ENCODE data around the gene SNX15.
A peak's percentile ranks its signal among the peaks of the same experiment; 100 is the strongest.
"Not testable (repeated sequence)": the region's sequence is repeated elsewhere in the genome, so short reads cannot be mapped to it uniquely, and the experiment has no call there.

SNX15 gene

DNA sequence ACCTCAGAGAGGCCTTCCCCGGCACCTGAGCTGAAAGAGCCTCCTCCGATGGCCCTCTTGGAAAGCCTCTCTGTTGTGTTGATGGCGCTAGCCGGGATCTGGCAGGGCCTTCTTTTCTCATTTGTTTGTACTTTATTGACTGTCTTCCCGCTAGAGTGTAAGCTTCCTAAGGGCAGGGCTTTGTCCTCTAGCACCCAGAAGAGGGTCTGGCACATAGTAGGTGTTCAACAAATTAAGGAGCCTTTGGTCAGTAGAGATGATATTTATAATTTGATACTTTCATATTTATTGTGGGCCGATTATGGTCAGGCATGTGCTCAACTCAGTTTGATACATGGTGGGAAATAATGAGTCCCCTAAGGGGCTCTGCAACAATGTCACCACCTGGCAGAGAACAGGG, 9.3 kb upstream of the SNX15 start:
- DNase-seq, result no peak

DNA sequence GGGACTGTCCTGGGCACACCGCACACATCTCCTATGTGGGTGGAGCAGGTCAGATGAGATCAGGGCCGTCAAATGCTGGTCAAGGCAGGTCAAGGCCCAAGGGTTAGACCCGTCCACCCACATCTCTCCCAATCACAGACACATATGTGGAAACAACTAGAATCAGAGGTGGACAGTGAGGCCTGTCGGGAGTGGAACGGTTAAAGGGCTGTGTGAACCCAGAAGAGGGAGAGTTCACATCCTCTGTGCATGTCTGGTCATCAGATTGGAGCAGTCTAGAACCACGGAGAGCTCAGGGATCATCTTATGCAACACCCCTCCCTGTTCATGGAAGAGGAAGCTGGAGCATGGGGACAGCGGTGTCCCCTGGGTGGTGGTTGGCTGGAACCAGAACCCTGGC, 7.4 kb upstream of the SNX15 start:
- no peak for DNase-seq

DNA sequence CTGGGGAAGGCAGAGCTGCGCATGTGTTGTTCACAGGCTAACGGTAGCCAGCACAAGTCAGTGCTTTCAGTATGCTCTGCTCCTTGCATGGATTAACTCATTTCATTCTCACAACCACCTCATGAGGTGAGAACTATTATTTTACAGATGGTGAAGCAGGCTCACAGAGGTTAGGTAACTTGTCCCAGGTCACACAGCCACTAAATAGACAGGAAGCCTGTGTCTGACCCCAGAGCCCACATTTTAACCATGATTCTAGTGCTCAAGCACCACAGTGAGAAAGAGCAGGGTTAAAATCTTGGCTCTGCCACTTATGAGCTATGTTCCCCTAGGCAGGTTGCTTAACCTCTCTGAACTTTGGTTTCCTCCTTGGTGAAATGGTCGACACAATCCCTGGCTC, 6.2 kb upstream of the SNX15 start:
- DNase-seq, result no peak

DNA sequence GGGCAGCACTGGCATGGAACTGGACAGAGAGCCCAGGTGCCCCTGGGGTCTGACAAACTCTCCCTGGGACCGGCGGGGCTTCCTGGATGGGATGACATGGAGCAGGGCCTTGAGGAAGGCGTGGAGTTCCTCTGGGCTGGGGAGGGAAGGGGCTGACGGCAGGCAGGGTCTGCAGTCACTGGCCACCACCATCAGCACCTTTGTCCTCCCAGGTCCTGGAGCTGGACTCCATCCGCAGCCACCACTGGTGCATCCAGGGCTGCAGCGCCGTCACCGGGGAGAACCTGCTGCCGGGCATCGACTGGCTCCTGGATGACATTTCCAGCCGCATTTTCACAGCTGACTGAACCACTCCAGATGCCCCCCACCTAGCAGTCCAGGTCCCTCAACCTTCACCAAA, 5.7 kb upstream of the SNX15 start:
- DNase-seq, result no peak

DNA sequence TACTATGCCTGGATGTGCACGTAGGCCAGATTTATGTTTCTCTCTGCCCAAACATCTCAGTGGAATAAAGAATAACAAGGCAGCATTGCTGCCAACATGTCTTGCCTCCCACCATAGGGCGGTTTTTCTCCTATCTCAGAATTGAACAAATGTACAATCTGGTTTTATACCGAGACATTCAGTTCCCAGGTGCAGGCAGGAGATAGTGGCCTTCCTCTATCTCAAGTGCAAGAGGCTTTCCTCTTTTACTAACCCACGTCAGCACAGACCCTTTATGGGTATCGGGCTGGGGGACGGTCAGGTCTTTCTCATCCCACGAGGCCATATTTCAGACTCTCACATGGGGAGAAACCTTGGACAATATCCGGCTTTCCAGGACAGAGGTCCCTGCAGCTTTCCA, 3.7 kb upstream of the SNX15 start:
- DNase-seq, result not testable (repeated sequence)

DNA sequence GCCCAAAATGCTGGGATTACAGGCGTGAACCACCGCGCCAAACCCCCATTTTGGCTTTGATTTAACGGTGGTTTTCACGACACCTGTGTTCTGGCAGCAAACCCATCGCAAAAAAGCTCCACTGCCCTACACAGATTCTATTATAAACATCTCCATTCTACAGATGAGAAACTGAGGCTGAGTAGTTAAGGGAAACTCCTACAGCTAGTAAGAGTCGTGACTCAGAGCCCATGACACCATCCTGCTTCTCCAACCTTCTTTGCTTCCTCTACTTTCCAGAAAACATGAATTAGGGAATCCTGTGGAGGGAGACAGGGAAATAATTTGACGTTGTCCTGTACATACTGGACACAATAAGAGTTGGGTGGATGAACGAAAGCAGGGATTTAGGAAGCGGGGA, 429 bp upstream of the SNX15 start:
- no peak for DNase-seq

DNA sequence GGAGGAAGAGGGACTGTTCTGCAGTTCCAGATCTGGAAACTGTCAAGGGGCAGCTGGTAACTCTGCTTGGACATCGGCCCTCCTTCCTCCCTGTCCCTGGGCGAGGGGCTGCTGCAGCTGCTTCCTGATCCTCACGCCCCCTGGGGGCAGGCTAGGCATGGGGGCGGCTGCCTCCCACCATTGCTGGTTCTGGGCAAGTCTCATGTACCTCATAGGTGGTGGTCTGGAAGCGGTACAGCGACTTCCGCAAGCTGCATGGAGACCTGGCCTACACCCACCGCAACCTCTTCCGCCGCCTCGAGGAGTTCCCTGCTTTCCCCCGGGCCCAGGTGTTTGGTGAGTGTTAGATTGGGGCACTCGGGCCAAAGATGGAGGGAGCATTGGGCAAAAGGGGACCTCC, 5.0 kb downstream of the SNX15 start:
- DNase-seq, result no peak

DNA sequence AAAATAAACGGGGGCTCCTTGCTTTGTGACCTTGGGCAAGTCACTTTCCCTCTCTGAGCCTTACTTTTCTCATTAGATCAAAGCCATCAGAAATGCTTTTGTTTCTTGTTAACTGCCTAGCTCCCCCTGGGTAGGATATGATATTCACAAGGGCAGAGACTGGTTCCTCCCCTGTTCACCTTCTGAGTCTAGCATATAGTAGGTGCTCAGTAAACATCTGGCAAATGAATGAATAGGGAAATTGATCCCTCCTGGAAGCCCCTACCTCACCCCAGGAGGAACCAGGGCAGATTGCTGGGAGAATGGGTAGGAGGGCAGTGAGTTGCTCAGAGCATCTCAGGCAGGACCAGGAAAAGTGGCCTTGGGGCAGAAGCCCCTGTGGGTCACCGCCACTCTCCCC, 7.2 kb downstream of the SNX15 start:
- no peak for DNase-seq

DNA sequence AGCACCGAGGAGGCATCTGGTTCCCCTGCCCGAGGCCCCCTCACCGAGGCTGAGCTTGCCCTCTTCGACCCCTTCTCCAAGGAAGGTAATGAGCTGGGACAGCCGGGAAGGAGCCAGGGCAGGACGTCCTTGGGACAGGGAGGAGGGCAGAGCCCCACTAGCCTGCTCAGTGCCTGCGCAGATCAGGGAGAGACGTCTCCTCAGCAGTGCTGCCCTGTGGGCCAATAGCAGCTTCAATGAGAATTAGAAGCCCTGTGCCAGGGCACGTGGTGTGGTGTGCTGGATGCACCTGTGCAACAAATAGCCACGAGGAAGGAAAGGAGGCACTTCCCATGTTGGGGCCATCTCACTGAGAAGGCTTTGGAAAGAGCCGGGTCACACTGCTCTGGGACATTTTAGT, 8.3 kb downstream of the SNX15 start:
- no peak for DNase-seq

DNA sequence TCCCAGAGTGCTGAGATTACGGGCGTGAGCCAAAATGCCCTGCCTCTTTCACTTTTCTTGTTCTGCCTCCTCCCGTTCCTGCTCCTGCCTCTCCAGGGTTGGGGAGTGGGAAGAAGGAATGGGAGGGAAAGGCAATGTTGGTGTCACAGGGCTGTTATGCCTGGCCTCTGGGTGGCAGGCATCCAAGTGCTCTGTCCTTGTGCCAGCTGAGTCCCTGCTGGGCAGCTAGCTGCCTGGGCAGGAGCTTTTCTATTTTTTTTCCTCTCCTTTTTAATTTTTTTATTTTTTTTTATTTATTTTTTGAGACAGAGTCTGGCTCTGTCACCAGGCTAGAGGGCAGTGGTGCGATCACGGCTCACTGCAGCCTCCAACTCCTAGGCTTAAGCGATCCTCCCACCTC, 9.7 kb downstream of the SNX15 start:
- no peak for DNase-seq

DNA sequence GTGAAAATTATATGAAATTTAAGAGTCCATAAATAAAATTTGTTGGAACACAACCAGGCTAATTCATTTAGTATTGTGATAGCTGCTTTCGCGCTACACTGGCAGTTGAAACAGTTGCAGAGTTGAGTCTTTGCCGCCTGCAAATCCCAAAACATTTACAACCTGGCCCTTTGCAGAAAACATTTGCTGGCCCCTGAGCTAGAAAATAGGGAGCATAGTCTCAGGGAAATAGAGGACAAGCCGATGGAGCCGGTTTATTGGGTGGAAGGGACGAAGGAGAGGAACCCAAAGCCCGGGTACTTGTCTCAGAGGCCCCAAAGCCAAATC, 13.2 kb downstream of the SNX15 start:
- no peak for DNase-seq

DNA sequence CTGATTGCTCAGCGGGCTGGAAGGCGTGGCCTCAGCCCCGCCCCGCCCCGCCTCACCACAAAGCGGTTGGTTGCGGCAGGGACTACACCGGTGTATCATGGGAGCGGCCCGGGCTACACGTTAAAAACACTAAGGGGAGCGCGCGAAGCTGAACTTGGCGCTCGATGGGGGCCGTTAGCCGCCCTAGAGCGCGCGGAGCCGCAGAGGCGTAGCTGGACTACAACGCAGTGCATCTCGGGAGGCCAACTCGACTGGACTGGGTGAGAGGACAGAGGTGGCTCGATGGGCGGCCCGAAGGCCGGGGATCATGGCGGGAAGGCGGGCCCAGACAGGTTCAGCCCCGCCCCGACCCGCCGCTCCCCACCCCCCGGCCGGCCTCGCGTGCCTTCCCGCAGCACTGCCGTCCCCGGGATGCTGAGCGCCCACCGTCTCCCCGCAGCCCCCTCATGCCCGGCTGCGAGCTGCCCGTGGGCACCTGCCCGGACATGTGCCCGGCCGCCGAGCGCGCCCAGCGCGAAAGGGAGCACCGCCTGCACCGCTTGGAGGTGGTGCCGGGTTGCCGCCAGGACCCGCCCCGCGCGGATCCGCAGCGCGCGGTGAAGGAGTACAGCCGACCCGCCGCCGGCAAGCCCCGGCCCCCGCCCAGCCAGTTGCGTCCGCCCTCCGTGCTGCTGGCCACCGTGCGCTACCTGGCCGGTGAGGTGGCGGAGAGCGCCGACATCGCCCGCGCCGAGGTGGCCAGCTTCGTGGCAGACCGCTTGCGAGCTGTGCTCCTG, 13.8 kb downstream of the SNX15 start, which contains the start of gene SAC3D1:
Gene SAC3D1, plus strand, starts transcription at position 364 of the 776 bp plus-strand sequence. Its CDS starts 83 bp downstream, at position 447.
- DNase-seq, result peak; percentile 93 to 94

DNA sequence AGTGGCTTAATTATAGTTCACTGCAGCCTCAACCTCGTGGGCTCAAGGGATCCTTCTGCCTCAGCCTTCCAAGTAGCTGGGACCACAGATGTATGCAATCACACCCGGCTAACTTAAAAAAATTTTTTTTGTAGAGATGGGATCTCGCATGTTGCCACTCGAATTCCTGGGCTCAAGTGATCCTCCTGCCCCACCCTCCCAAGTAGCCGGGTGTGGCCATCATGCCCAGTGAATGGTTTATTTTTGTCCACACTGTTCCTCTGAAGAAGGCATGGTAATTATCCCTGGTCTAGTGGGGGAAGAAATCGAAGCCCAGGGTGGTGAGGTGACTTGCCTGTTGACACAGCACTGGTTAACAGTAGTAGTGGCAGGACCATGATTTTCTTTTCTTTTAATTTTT, 15.7 kb downstream of the SNX15 start:
- no peak for DNase-seq

DNA sequence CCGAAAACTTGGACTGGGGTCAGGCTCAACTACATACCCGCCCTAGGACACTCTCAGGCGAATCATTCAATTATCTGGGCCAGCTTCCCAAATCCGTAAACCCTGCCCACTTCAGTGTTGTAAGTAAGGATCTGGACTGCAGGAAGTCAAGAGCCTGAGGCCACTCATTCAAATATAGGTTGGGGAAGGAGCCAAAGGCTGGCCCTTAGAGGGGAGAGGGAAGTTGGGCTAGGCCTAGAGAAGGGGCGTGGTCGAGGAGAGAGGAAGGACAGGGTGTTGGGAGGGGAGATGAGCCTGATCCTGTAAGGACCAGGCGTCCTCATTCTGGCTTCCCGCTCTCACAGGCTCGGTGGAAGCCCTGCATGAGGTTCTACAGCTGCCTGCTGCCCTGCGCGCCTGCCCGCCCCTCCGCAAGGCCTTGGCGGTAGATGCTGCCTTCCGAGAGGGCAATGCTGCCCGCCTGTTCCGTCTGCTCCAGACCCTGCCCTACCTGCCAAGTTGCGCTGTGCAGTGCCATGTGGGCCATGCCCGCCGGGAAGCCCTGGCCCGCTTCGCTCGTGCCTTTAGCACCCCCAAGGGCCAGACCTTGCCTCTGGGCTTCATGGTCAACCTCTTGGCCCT, 16.8 kb downstream of the SNX15 start:
- DNase-seq, result no peak

DNA sequence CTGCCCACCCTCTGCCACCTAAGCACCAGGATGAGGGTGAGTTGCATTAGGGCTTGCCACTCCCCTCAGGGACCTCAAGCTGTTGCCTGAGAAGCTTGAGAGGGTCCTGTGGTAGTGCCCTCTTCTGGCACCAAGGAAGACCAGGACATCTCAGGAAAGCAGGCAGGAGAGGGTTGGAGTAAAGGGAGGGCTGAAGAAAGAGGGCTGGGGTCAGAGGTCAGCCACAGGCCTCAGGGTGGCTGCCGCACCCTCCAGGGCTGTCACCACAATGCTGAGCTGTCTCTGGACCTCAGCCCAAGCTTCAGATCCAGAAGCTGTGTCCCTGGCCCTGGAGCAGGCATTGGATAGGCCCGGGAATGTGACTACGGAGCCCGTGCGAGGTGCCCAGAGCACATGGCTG, 17.8 kb downstream of the SNX15 start:
- no peak for DNase-seq

DNA sequence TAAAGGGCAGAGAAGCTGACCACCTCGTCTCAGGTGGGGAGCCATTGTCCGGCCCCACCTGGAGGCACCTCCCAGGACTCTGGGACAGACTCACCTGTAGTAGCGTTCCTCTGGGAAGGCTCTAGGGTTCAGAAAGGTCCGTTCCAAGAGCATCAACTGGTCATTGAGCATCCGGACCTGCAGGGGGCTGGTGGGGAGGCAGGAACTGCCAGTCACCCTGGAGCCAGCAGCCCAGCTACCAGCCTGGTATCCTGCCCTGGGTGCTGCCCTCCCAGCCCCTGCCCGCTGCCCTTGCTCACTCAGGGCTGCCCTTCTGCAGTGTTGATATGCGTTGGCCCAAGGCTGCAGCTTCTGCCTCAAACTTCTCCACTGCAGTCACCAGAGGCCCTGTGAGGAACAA, 18.5 kb downstream of the SNX15 start:
- DNase-seq, result no peak

DNA sequence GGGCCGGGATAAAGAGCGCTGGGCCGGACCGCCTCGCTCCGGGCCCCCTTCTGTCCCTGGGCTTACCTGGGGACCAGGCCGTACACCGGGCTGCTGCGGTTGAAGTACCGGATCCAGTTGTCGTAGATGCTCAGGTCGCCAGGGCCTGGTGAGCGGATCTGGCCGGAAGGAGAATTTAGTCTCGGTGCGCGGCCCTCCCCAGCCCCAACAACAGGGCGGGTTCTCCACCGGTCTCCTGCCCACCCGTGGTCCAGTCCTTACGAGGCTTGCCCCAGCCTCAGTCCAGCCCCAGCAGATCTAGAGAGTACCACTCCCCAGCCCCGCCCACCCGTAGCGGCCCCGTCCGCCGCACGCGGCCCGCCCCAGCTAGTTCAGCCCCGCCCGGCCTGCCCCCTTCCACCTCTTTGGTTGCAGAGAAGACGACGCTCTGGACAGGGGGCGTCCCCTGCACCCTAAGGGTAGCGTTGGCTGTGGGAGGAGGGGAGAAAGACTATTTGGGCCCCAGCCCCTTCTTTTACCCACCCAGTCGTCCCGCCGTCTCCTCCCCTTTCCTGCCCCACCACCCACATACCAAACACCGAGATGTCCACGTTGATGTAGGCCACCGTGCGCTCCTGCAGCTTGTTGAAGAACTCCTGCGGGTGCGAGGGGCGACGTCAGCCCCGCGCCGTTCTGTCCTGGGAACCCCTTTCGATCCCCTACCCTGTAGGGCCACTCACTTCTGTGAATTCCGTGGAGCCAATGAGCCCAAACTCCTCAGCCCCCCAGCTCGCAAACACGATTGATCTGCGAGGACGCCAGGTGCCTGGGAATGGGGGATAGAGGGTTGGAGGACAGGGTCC, 20.6 kb downstream of the SNX15 start:
- peak; percentile 38 to 50 for DNase-seq

DNA sequence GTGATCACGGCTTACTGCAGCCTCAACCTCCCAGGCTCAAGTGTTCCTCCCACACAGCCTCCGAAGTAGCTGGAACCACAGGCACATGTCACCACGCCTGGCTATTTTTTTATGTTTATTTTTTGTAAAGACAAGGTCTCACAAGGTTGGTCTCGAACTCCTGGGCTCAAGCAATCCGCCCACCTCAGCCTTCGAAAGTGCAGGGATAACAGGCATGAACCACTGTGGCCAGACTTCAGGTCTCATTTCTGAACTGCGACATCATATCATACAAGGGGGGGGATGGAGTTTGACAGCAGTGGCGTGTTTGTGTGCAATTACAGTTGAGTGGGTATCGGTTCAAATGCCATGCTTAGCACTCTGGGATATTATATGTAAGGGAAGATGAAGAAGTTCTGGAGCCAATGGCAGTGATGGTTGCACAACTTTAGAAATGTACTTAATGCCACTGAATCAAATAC, 24.2 kb downstream of the SNX15 start:
- peak in 1 of 2 experiments; percentile 34 for DNase-seq

DNA sequence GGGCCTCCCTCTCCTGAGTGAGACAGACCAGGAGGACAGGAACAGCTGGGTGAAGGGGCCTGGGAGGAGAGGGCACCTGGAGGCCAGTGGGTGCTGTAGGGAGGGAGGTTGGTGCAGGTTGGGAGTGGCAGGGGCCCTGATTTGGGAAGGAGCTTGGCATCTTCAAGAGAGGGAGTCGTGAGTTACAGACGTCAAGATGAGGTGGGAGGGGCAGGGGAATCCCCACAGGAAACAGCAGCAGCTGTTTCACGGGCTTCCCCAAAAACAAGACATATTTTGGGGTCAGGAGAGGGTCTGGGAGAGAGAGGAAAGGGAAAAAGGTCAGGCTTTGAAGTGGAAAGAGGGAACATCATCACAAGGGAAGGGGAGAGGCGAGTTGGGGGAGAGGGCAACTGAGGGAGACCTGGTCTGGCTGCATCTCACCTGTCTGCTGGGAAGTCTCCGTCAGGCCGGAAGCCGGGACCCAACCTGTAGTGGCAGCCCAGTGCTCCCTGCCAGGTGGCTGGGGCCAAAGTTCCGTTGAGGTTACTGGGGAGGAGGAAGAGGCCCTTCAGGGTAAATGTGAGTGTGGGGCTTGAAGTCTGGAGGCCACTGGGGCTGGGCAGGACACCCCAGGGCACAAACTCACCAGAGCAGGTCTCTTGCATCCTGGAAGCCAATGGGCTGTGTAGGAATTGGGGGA, 26.7 kb downstream of the SNX15 start:
- DNase-seq, result no peak

DNA sequence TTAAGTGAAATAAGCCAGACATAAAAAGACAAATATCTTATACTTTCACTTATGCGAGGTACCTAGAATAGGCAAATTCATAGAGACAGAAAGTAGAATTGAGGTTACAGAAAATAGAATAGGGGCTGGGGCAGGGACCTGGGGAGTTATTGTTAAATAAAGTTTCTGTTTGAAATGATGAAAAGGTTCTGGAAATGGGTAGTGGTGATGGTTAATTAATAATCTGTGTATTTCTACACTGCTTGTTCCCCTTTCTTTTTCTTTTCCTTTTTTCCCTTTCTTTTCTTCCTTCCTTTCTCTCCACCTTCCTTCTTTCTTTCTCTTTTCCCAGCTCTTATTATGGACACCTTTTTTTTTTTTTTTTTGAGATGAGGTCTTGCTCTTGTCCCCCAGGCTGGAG, 28.3 kb downstream of the SNX15 start:
- DNase-seq, result no peak

DNA sequence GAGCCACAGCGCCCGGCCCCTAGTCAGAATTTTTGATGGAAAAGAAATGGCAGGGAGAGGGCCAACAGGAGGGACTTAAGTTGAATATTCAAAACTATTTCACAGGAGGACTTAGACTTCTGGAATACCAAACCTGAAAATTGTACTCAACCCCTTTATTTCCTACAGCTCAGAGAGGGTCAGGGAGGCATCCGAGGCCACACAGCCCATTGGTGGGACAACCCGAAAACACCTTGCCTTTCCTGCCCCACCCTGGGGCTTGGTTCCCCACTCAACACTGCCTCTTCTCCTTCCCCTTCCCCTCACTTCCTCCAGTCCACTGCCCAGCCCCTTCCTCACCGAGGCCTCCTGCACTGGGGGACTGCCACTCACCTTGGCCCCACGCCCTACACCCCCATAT, 29.8 kb downstream of the SNX15 start:
- DNase-seq, result no peak

DNA sequence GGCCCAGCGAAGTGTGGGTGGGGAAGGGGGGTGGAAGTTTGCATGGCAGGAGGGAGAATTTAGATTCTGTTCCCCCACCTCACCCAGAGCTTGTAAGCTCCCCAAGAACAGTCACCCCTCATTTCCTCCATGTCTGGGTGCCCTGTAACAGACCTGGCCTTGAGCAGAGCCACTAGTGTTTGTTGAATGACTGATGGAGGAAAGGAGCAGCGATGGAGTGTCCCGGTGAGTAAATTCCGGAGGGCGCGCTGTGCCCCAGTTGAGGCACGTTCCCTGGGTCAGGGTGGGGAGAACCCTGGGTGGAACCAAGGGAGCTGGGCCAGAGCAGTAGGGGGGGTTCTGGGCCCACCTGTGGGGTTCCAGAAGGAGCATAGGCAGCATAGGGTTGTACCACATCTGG, 30.3 kb downstream of the SNX15 start:
- no peak for DNase-seq

DNA sequence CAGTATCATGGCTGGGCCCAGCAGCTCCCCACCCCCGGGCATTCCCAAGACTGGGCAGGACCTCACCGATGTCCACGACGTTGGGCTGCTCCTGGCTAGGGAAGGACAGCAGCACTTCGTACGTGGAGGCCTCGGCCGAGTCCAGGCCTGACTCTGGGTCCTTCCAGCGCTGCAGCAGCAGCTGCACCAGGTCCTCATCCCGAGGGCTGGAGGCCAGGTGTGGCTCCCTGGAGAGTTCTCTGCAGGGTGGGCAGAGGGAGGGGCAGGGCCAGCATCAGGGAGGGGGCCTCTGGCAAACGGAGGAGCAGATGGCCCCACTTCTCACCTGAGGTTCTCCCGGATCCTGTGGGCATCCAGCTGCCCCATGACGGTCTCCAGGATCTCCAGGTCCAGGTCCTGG, 30.8 kb downstream of the SNX15 start:
- DNase-seq, result no peak

All from activated T-cell treated with anti-CD3 and anti-CD28 coated beads, Interleukin-2, amount 50 U/mL, for 48 hours (primary cell).